SW 1271 (cell line): Measurements from ENCODE around the gene NTM.
"Not testable (repeated sequence)": the region's sequence is repeated elsewhere in the genome, so short reads cannot be mapped to it uniquely, and the experiment has no call there.

ENCODE experiments used
- DNase-seq, 2 experiments: peaks; one replicate each; lab custom pipeline; 2025; lab: John Stamatoyannopoulos, UW

NTM gene

DNA sequence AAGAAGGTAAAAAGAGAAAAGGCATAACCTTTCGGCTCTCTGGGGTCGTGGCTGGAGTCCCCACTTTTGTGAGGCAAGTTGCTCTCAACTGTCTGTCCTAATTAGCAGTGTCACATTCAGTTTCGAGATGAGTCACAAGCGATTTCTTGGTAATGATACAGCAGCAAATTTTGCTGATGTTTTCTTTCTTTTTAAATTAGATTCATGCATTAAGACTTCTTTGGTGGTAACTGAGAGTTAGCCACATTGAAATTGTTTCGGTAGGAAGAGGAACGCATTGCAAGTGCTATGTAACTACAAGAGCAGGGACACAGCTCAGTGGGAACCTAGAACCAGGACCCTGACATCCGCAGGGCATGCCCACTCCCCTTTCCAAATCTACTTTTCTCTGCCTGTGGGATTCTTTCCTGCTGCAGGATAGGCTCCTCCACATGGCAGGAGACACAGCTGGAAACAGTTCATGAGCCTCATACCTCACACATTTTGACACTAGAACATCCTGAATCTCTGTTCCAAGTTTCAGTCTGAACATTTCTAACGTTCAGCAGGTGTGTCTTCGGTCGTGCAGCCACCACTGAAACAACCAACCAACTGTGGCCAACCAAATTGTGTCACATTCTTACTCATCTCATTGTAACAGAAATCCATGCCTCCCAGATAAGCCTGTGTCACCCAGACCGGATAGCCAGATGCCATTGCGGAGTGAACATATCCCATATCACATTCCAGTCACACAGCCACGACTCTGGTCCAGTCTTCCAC lies 987.6 kb downstream of the NTM start:
- DNase-seq: no peak

DNA sequence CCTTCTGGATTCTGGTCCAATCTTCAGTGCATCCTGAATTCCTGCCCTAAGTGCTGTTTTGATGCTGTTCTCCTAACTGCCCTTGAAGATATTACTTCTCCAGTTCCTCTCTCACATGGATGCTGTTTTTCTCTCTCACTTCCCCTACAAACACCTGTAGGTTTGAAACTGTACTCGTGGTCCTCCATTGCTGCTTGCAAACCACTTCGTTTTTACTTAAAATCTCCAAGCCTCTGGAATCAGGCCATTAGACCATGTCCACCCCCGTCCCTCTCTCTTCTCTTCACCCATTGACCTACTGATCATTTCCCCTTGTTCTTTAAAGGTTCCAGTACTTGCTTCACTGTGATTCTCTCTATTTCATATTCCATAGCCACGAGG lies 988.1 kb downstream of the NTM start:
- DNase-seq: no peak

- DNase-seq: no peak
Measured at GRCh38 chr11:132361011-132361550, 990.7 kb downstream of the NTM start.

DNA sequence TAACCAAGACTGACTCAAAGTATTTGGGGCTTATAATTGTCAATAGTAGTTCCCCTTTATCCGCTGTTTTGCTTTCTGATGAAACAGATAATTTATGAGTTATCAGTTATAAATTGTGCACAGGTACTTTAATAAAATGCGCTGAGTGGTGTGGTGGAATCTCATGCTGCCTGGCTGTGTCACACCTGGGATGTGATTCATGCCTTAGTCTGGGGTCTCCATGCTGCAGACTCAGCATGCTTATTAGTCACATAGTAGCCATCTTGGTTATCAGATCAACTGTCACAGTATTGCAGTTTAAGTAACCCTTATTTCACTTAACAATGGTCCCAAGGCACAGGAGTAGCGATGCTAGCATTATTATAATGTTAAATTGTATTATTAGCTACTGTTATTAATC lies 995.2 kb downstream of the NTM start:
- no peak for DNase-seq

DNA sequence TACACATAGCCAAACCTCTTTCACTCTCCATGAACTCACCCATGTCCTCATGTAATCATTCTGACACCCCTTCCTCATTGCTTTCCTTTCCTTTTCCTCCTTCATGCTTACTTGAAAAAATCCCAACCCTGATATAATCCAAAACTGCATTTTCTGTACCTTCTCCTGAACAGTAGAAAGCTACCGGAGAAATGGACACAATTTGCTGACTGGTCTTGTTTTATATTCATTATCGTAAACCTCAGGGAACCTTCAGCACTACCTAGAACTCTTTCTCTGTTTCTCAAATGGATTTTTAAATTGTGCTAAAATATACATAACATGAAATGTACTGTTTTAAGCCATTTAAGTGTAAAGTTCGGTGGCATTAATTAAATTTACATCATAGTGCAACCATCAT lies 996.9 kb downstream of the NTM start:
- DNase-seq: no peak

DNA sequence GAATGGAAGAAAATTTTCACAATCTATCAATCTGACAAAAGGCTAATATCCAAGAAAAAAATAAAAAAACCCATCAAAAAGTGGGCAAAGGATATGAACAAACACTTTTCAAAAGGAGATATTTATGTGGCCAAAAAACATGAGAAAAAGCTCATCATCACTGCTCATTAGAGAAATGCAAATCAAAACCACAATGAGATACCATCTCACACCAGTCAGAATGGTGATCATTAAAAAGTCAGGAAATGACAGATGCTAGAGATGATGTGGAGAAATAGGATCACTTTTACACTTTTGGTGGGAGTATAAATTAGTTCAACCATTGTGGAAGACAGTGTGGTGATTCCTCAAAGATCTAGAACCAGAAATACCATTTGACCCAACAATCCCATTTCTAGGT lies 999.7 kb downstream of the NTM start:
- DNase-seq: not testable (repeated sequence)

DNA sequence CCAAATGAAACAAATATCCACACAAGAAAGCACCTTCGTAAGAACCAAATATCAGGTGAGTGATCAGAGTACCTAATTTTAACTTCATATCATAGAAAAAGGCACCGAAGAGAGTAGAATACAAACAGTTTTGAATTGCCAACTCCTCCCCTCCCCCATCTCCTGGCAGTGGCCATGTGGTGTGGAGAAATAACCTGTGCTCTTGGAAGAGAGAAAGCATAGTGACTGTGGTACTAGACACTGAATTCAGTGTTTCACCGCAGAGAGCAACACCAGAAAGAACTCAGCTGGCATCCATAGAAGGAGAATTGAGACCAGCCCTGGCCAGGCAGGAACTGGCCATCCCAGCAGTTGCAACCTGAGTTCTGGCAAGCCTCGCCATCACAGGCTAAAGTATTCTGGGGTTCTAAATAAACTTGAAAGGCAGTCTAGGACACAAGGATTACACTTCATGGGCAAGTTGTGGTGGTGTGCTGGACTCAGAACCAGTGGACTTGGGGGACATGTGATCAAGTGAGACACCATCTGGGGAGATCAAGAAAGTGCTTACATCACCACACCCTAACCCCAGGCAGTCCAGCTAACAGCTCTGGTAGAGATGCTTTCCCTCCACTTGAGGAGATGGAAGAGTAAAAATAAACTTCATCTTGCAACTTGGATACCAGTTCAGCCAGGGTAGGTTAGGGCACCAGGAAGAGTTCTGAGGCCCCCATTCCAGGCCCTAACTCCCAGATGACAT lies 1003.2 kb downstream of the NTM start:
- no peak for DNase-seq

- DNase-seq: no peak
Measured at GRCh38 chr11:132379540-132379939, 1009.1 kb downstream of the NTM start.
